ENCODE measurements around the gene UNCX. TPM values are rescaled to one million over a fixed set of nuclear protein-coding genes. Genes with fewer than 3 reads are reported as not detected.

The UNCX gene
- total RNA-seq, 1 experiment from 2014 or later, result not detected

GRCh38 chr7:1240517-1241257 lies 8.0 kb downstream of the UNCX start:
- H3K9ac ChIP-seq (ENCODE audit: low read length), result no peak overlapping the region
- intact Hi-C loops (cut with micrococcal nuclease), result no loop called here
- H3K27me3 ChIP-seq (ENCODE audit: insufficient read depth, low read length), result no peaks in the 10 kb centered on the region
- H3K9me2 ChIP-seq (ENCODE audit: insufficient read depth), result no peaks in the 10 kb centered on the region
- no peak overlapping the region for H3K4me2 ChIP-seq (ENCODE audit: low read length)
- POLR2A ChIA-PET, result no interaction called here
- no peak overlapping the region for H3K4me3 ChIP-seq (replicated peaks in 1 of 2; ENCODE audit: low read depth in 1 of 2, low read length in 2 of 2)
- H3K79me2 ChIP-seq (ENCODE audit: insufficient read depth, low read length), result no peaks in the 10 kb centered on the region
- RAD21 ChIA-PET (ENCODE audit: low non-redundant PET in 1 of 2, low total read pairs in 2 of 2, uncharacterized antibody in 2 of 2, unreplicated experiment in 2 of 2), result no interaction called here
- no peak overlapping the region for H2AFZ ChIP-seq (ENCODE audit: low read depth, low read length, poor library complexity, severe bottlenecking)
- no peak overlapping the region for H3K27ac ChIP-seq (ENCODE audit: low read depth, low read length)
- H4K20me1 ChIP-seq (ENCODE audit: insufficient read depth), result no peaks in the 10 kb centered on the region; the same call in 1 of the 2 replicates
- no peak for DNase-seq (ENCODE audit: low read depth, low spot score)
- BruUV-seq (replicated peaks), result no TSS peak
- no peak for ATAC-seq
- CTCF ChIA-PET, result no interaction called here
- no peaks in the 10 kb centered on the region for H3K36me3 ChIP-seq (ENCODE audit: control insufficient read depth in 1 of 2, insufficient read depth in 2 of 2, low read length in 2 of 2)
- no peak for TF ChIP-seq ZFX (IDR thresholded peaks at IDR 0.05)
- no peak for TF ChIP-seq EGR1 (IDR thresholded peaks at IDR 0.05; ENCODE audit: low read depth)
- no peak for TF ChIP-seq CBX3 (IDR thresholded peaks at IDR 0.05; ENCODE audit: low read depth)
- TF ChIP-seq, protein P1, sequence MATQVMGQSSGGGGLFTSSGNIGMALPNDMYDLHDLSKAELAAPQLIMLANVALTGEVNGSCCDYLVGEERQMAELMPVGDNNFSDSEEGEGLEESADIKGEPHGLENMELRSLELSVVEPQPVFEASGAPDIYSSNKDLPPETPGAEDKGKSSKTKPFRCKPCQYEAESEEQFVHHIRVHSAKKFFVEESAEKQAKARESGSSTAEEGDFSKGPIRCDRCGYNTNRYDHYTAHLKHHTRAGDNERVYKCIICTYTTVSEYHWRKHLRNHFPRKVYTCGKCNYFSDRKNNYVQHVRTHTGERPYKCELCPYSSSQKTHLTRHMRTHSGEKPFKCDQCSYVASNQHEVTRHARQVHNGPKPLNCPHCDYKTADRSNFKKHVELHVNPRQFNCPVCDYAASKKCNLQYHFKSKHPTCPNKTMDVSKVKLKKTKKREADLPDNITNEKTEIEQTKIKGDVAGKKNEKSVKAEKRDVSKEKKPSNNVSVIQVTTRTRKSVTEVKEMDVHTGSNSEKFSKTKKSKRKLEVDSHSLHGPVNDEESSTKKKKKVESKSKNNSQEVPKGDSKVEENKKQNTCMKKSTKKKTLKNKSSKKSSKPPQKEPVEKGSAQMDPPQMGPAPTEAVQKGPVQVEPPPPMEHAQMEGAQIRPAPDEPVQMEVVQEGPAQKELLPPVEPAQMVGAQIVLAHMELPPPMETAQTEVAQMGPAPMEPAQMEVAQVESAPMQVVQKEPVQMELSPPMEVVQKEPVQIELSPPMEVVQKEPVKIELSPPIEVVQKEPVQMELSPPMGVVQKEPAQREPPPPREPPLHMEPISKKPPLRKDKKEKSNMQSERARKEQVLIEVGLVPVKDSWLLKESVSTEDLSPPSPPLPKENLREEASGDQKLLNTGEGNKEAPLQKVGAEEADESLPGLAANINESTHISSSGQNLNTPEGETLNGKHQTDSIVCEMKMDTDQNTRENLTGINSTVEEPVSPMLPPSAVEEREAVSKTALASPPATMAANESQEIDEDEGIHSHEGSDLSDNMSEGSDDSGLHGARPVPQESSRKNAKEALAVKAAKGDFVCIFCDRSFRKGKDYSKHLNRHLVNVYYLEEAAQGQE (IDR thresholded peaks at IDR 0.05; ENCODE audit: low read depth), result no peak
- TF ChIP-seq SIN3A (IDR thresholded peaks at IDR 0.05; ENCODE audit: low read depth), result no peak
- H3K4me1 ChIP-seq (ENCODE audit: control insufficient read depth in 1 of 2, insufficient read depth in 2 of 2, low read length in 2 of 2), result no peaks in the 10 kb centered on the region
- H3K9me3 ChIP-seq (ENCODE audit: control insufficient read depth in 1 of 2, insufficient read depth in 1 of 2, low read depth in 1 of 2, low read length in 2 of 2), result no peaks in the 10 kb centered on the region

- TF ChIP-seq RAD21 (IDR thresholded peaks at IDR 0.05; ENCODE audit: low read depth), result no peak
- no peak for TF ChIP-seq YY1 (IDR thresholded peaks at IDR 0.05; ENCODE audit: extremely low read depth, insufficient replicate concordance, low read depth, low read length)
- no peak for TF ChIP-seq MAX (IDR thresholded peaks at IDR 0.05)
- TF ChIP-seq ELF1 (IDR thresholded peaks at IDR 0.05; ENCODE audit: borderline replicate concordance, low read depth), result no peak
- no peak for TF ChIP-seq CEBPB (IDR thresholded peaks at IDR 0.05; ENCODE audit: low read depth)
- no peak for TF ChIP-seq SIN3A (IDR thresholded peaks at IDR 0.05; ENCODE audit: low read depth)
- TF ChIP-seq EZH2 (IDR thresholded peaks at IDR 0.05), result no peak
- no peak for TF ChIP-seq CBX3 (IDR thresholded peaks at IDR 0.05; ENCODE audit: low read depth)
- TF ChIP-seq TCF7L2 (IDR thresholded peaks at IDR 0.05; ENCODE audit: borderline replicate concordance, extremely low read depth, insufficient read depth, insufficient read length), result no peak
- TF ChIP-seq POLR2AphosphoS5 (IDR thresholded peaks at IDR 0.05; ENCODE audit: low read depth, low read length), result no peak
- no peak for TF ChIP-seq SRF (IDR thresholded peaks at IDR 0.05; ENCODE audit: low read depth)
- no peak for TF ChIP-seq EGR1 (IDR thresholded peaks at IDR 0.05; ENCODE audit: low read depth)
- H3K4me2 ChIP-seq (ENCODE audit: low read length), result no peak overlapping the region
- H3K9me3 ChIP-seq (ENCODE audit: control insufficient read depth in 1 of 2, insufficient read depth in 1 of 2, low read depth in 1 of 2, low read length in 2 of 2), result no peaks in the 10 kb centered on the region
- ChIA-PET POLR2A (no interaction called here), RAD21 (ENCODE audit: low non-redundant PET in 1 of 2, low total read pairs in 2 of 2, uncharacterized antibody in 2 of 2, unreplicated experiment in 2 of 2) (no interaction called here), CTCF (no interaction called here)
- no peak overlapping the region for H3K4me3 ChIP-seq (replicated peaks in 1 of 2; ENCODE audit: low read depth in 1 of 2, low read length in 2 of 2)
- BruUV-seq (replicated peaks), result no TSS peak
- H3K79me2 ChIP-seq (ENCODE audit: insufficient read depth, low read length), result no peaks in the 10 kb centered on the region
- H3K9me2 ChIP-seq (ENCODE audit: insufficient read depth), result no peaks in the 10 kb centered on the region
- H3K9ac ChIP-seq (ENCODE audit: low read length), result no peak overlapping the region
- H3K27ac ChIP-seq (ENCODE audit: low read depth, low read length), result no peak overlapping the region
- H3K36me3 ChIP-seq (ENCODE audit: control insufficient read depth in 1 of 2, insufficient read depth in 2 of 2, low read length in 2 of 2), result no peaks in the 10 kb centered on the region
- ATAC-seq (no peak), DNase-seq (ENCODE audit: low read depth, low spot score) (no peak)
- H2AFZ ChIP-seq (ENCODE audit: low read depth, low read length, poor library complexity, severe bottlenecking), result no peak overlapping the region
- no peaks in the 10 kb centered on the region for H3K4me1 ChIP-seq (ENCODE audit: control insufficient read depth in 1 of 2, insufficient read depth in 2 of 2, low read length in 2 of 2)
- intact Hi-C loops (cut with micrococcal nuclease), result no loop called here
- H3K27me3 ChIP-seq (ENCODE audit: insufficient read depth, low read length), result no peaks in the 10 kb centered on the region
- H4K20me1 ChIP-seq (ENCODE audit: insufficient read depth), result no peaks in the 10 kb centered on the region; the same call in 1 of the 2 replicates
These were observed 8.6 kb downstream of the UNCX start for GRCh38 chr7:1241258-1241602.

Measured in HCT116 (cell line).